ENCODE data around the gene DBH. TPM values are rescaled to one million over a fixed set of nuclear protein-coding genes. Genes with fewer than 3 reads are reported as not detected.
"Not testable (repeated sequence)": the region's sequence is repeated elsewhere in the genome, so short reads cannot be mapped to it uniquely, and the experiment has no call there.

Gene DBH
- total and polyA plus RNA-seq, 10 of the 15 experiments (the other 5 are each of a cell fraction or from before 2014, with no cell fraction given) = not detected

GRCh38 chr9:133674091-133674490 lies 37.9 kb downstream of the DBH start:
- POLR2A ChIA-PET = no interaction called here
- Histone ChIP-seq H4K20me1 (ENCODE audit: control insufficient read depth, insufficient read depth) (no peaks in the 10 kb centered on the region), H3K79me2 (ENCODE audit: control insufficient read depth, insufficient read depth, low read length) (no peaks in the 10 kb centered on the region), H2AFZ (ENCODE audit: control insufficient read depth, low read depth, low read length) (no peak overlapping the region), H3K27me3 (replicated peaks in 1 of 2; ENCODE audit: control insufficient read depth in 2 of 2, insufficient read depth in 2 of 2, low read length in 1 of 2) (no peaks in the 10 kb centered on the region), H3K9ac (ENCODE audit: control insufficient read depth, insufficient read depth, low read length) (no peak overlapping the region), H3K4me1 (ENCODE audit: control insufficient read depth, insufficient read depth, low read length) (no peaks in the 10 kb centered on the region), H3K4me2 (ENCODE audit: control insufficient read depth, insufficient read depth) (no peak overlapping the region), H3K36me3 (ENCODE audit: control insufficient read depth in 2 of 2, insufficient read depth in 2 of 2, low read length in 1 of 2) (no peaks in the 10 kb centered on the region), H3K9me3 (replicated peaks; ENCODE audit: control insufficient read depth, insufficient read depth, low read length) (no peaks in the 10 kb centered on the region), H3K27ac (ENCODE audit: control insufficient read depth, insufficient read depth) (no peak overlapping the region), H3K4me3 (no peak overlapping the region)
- in situ Hi-C loops (cut with MboI) (no loop called here), intact Hi-C loops (cut with micrococcal nuclease; ENCODE audit: unreplicated experiment) (no loop called here)
- SMC1A ChIA-PET (ENCODE audit: uncharacterized antibody, unreplicated experiment) = no interaction called here
- ATAC-seq = no peak
- WGBS (ENCODE audit: insufficient coverage, insufficient replicate concordance, low lambda C conversion rate, missing lambda C conversion rate) = 33% methylated on average over 14 of the region's 14 CpGs
- no peak for FAIRE-seq
- RAD21 ChIA-PET (ENCODE audit: unreplicated experiment) = interaction anchor here (1.2 kb wide), 1 partner anchor 10 kb away, joined by 4 read pairs; no protein-coding TSS in a partner anchor
- CTCF ChIA-PET = no interaction called here
- no peak for DNase-seq (ENCODE audit: low read depth, low spot score)
- no TSS peak for BruUV-seq (replicated peaks)
- no peak for TF ChIP-seq IRF5 (IDR thresholded peaks at IDR 0.05; ENCODE audit: borderline replicate concordance)
- TF ChIP-seq CREB1 (IDR thresholded peaks at IDR 0.05; ENCODE audit: low read depth) = no peak

GRCh38 chr9:133675796-133676195 lies 39.6 kb downstream of the DBH start:
- H3K36me3 ChIP-seq (ENCODE audit: control insufficient read depth in 2 of 2, insufficient read depth in 2 of 2, low read length in 1 of 2); H3K4me1 ChIP-seq (ENCODE audit: control insufficient read depth, insufficient read depth, low read length); SMC1A ChIA-PET (ENCODE audit: uncharacterized antibody, unreplicated experiment); ATAC-seq; H3K4me2 ChIP-seq (ENCODE audit: control insufficient read depth, insufficient read depth); FAIRE-seq; BruUV-seq (replicated peaks); POLR2A ChIA-PET; H3K4me3 ChIP-seq; intact Hi-C loops (cut with micrococcal nuclease; ENCODE audit: unreplicated experiment); H3K9ac ChIP-seq (ENCODE audit: control insufficient read depth, insufficient read depth, low read length); in situ Hi-C loops (cut with MboI); H2AFZ ChIP-seq (ENCODE audit: control insufficient read depth, low read depth, low read length); H3K9me3 ChIP-seq (replicated peaks; ENCODE audit: control insufficient read depth, insufficient read depth, low read length); RAD21 ChIA-PET (ENCODE audit: unreplicated experiment); H3K27ac ChIP-seq (ENCODE audit: control insufficient read depth, insufficient read depth); H3K27me3 ChIP-seq (replicated peaks in 1 of 2; ENCODE audit: control insufficient read depth in 2 of 2, insufficient read depth in 2 of 2, low read length in 1 of 2); H3K79me2 ChIP-seq (ENCODE audit: control insufficient read depth, insufficient read depth, low read length); DNase-seq (ENCODE audit: low read depth, low spot score); CTCF ChIA-PET; H4K20me1 ChIP-seq (ENCODE audit: control insufficient read depth, insufficient read depth): not testable (repeated sequence)
- WGBS (ENCODE audit: insufficient coverage, insufficient replicate concordance, low lambda C conversion rate, missing lambda C conversion rate) = 51% methylated on average over 3 of the region's 3 CpGs
